ENCODE results near the gene ABCC4. TPM values are rescaled to one million over a fixed set of nuclear protein-coding genes. Genes with fewer than 3 reads are reported as not detected.

ABCC4 gene
- total and polyA plus RNA-seq, 2 of the 13 experiments (the other 11 are each of a cell fraction or from before 2014, with no cell fraction given) = 4.2 to 11.3 TPM

- POLR2A ChIA-PET = no interaction called here
- FAIRE-seq = no peak
- H4K20me1 ChIP-seq (ENCODE audit: insufficient read depth, low read length) = no peaks in the 10 kb centered on the region
- BruUV-seq (replicated peaks) = no TSS peak
- no peak for ATAC-seq
- 93% methylated on average over 3 of the region's 4 CpGs for WGBS (ENCODE audit: low lambda C conversion rate)
- intact Hi-C loops (cut with micrococcal nuclease; ENCODE audit: unreplicated experiment) = no loop called here
- no peak overlapping the region for H2AFZ ChIP-seq (ENCODE audit: low read length)
- TF ChIP-seq ZNF460 (CRISPR knock-in tag; IDR thresholded peaks at IDR 0.05; ENCODE audit: borderline replicate concordance) (no peak), SUZ12 (IDR thresholded peaks at IDR 0.05; ENCODE audit: low read depth, low read length) (no peak), MAFG (CRISPR knock-in tag; IDR thresholded peaks at IDR 0.05) (no peak), ZNF83 (CRISPR knock-in tag; IDR thresholded peaks at IDR 0.05; ENCODE audit: borderline replicate concordance) (no peak)
- in situ Hi-C loops (cut with HindIII; ENCODE audit: extremely low pct_ligation_motif_present, low pct_unique_long_range_greater_than_20kb) = no loop called here
- no peak overlapping the region for H3K4me3 ChIP-seq (replicated peaks in 1 of 3; ENCODE audit: insufficient read depth in 1 of 3, low read depth in 2 of 3, low read length in 3 of 3)
- H3K36me3 ChIP-seq (replicated peaks in 1 of 2; ENCODE audit: control insufficient read depth in 1 of 2, insufficient read depth in 2 of 2, low read length in 2 of 2) = peaks cover 0 to 3% of the 10 kb centered on the region in 2 experiments; a peak in 2 of 5 replicates
- CTCF ChIA-PET (ENCODE audit: low intra/inter-chr PET ratio, low total read pairs) = no interaction called here
- no peaks in the 10 kb centered on the region for H3K79me2 ChIP-seq (ENCODE audit: insufficient read depth, low read length)
- H3K9ac ChIP-seq (ENCODE audit: insufficient read depth, low read depth, low read length) = no peak overlapping the region
- H3K27ac ChIP-seq (ENCODE audit: extremely low read length, insufficient read depth, low read length) = no peak overlapping the region
- DNase-seq (ENCODE audit: low spot score) = no peak
- H3K9me3 ChIP-seq (ENCODE audit: low read length) = no peaks in the 10 kb centered on the region
- H3K27me3 ChIP-seq (ENCODE audit: control insufficient read depth in 1 of 2, insufficient read depth in 2 of 2, low read length in 2 of 2) = no peaks in the 10 kb centered on the region
- H3K4me2 ChIP-seq (ENCODE audit: low read depth, low read length) = no peak overlapping the region
- peaks cover 31% of the 10 kb centered on the region for H3K4me1 ChIP-seq (ENCODE audit: insufficient read depth, low read length)
Measured at GRCh38 chr13:95247171-95247570, 54.1 kb downstream of the ABCC4 start.

GRCh38 chr13:95246292-95247082 is 54.8 kb downstream of the ABCC4 start:
- 97% methylated on average over 8 of the region's 10 CpGs for WGBS (ENCODE audit: low lambda C conversion rate)
- Histone ChIP-seq H3K27ac (ENCODE audit: extremely low read length, insufficient read depth, low read length) (no peak overlapping the region), H2AFZ (ENCODE audit: low read length) (no peak overlapping the region), H3K79me2 (ENCODE audit: insufficient read depth, low read length) (no peaks in the 10 kb centered on the region), H3K36me3 (replicated peaks in 1 of 2; ENCODE audit: control insufficient read depth in 1 of 2, insufficient read depth in 2 of 2, low read length in 2 of 2) (peaks cover 0 to 3% of the 10 kb centered on the region in 2 experiments; a peak in 2 of 5 replicates), H3K4me1 (ENCODE audit: insufficient read depth, low read length) (peaks cover 31% of the 10 kb centered on the region), H3K4me3 (replicated peaks in 1 of 3; ENCODE audit: insufficient read depth in 1 of 3, low read depth in 2 of 3, low read length in 3 of 3) (no peak overlapping the region), H3K9ac (ENCODE audit: insufficient read depth, low read depth, low read length) (no peak overlapping the region), H4K20me1 (ENCODE audit: insufficient read depth, low read length) (no peaks in the 10 kb centered on the region), H3K4me2 (ENCODE audit: low read depth, low read length) (no peak overlapping the region), H3K9me3 (ENCODE audit: low read length) (no peaks in the 10 kb centered on the region), H3K27me3 (ENCODE audit: control insufficient read depth in 1 of 2, insufficient read depth in 2 of 2, low read length in 2 of 2) (no peaks in the 10 kb centered on the region)
- ChIA-PET CTCF (ENCODE audit: low intra/inter-chr PET ratio, low total read pairs) (no interaction called here), POLR2A (no interaction called here)
- ATAC-seq (no peak), DNase-seq (ENCODE audit: low spot score) (no peak), FAIRE-seq (no peak)
- in situ Hi-C loops (cut with HindIII; ENCODE audit: extremely low pct_ligation_motif_present, low pct_unique_long_range_greater_than_20kb) (no loop called here), intact Hi-C loops (cut with micrococcal nuclease; ENCODE audit: unreplicated experiment) (no loop called here)
- BruUV-seq (replicated peaks) = no TSS peak
- TF ChIP-seq HNF4A (CRISPR knock-in tag; IDR thresholded peaks at IDR 0.05) (0 out of 2 replicates have a peak, but pooled peaks have one; percentile 11), USF2 (IDR thresholded peaks at IDR 0.05; ENCODE audit: low read depth, low read length) (no peak), USF2 (CRISPR knock-in tag; IDR thresholded peaks at IDR 0.05; ENCODE audit: borderline replicate concordance) (no peak)

All from HepG2 (cell line).